ENCODE measurements around the gene WNK2.

WNK2 gene

DNA sequence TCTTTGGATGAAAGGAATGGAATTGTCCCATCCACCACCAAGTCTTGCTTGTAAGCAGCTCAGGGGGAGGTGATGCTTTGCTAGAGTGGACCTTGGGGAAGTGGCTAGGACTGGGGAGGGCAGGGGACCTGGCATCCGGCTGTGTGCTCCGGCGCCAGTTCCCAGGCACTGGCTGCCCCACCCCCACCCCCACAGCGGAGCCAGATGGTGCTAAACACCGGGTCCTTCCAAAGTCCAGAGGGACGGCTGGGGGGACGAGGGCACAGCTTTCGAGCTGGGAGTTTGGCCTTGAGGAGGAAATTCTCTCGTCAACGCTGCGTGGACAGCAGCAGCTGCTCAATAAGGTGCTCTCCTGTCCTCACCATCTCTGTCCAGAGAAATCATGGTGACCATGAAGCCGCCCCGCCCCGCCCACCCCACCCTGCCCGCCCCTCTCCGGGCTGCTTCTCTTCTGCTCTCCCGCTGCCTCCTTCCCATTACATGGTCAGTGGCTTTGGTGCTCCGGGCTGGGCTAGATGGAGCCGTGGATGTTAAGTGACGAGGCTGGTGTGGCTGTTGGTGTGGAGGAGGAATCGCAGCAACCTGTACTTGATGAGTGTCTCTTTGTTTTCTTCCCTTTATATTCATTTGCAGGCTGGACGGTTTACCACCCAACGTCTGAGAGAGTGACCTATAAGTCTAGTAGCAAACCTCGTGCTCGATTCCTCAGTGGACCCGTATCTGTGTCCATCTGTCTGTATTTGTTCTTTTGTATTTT lies 115.7 kb downstream of the WNK2 start:
- Histone ChIP-seq H3K9me3 (ENCODE audit: control insufficient read depth, insufficient read depth, low read length) (no peaks in the 10 kb centered on the region), H3K27ac (ENCODE audit: low read depth, low read length) (peak overlapping the region; percentile 99), H3K79me2 (ENCODE audit: control insufficient read depth, low read length) (peaks cover 5% of the 10 kb centered on the region; the same call in 1 of the 2 replicates), H3K4me3 (ENCODE audit: low read length) (no peak overlapping the region), H3K36me3 (ENCODE audit: control insufficient read depth, low read length) (peaks cover 38% of the 10 kb centered on the region), H3K27me3 (ENCODE audit: control insufficient read depth, low read length) (no peaks in the 10 kb centered on the region), H3K4me1 (ENCODE audit: control insufficient read depth, low read length) (peaks cover 98% of the 10 kb centered on the region), H3K4me2 (ENCODE audit: low read length) (no peak overlapping the region), H3F3A (ENCODE audit: control insufficient read depth, insufficient read depth) (peaks cover 25% of the 10 kb centered on the region), H3K9me2 (replicated peaks; ENCODE audit: control insufficient read depth, low read length) (no peaks in the 10 kb centered on the region), H4K20me1 (ENCODE audit: control insufficient read depth, insufficient read depth, low read depth, low read length) (no peaks in the 10 kb centered on the region)
- TF ChIP-seq, protein P1, sequence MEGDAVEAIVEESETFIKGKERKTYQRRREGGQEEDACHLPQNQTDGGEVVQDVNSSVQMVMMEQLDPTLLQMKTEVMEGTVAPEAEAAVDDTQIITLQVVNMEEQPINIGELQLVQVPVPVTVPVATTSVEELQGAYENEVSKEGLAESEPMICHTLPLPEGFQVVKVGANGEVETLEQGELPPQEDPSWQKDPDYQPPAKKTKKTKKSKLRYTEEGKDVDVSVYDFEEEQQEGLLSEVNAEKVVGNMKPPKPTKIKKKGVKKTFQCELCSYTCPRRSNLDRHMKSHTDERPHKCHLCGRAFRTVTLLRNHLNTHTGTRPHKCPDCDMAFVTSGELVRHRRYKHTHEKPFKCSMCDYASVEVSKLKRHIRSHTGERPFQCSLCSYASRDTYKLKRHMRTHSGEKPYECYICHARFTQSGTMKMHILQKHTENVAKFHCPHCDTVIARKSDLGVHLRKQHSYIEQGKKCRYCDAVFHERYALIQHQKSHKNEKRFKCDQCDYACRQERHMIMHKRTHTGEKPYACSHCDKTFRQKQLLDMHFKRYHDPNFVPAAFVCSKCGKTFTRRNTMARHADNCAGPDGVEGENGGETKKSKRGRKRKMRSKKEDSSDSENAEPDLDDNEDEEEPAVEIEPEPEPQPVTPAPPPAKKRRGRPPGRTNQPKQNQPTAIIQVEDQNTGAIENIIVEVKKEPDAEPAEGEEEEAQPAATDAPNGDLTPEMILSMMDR (IDR thresholded peaks at IDR 0.05; ENCODE audit: low read depth, low read length, poor library complexity, severe bottlenecking): no peak
- no peak for TF ChIP-seq EZH2phosphoT487 (IDR thresholded peaks at IDR 0.05; ENCODE audit: borderline replicate concordance, low read length)

DNA sequence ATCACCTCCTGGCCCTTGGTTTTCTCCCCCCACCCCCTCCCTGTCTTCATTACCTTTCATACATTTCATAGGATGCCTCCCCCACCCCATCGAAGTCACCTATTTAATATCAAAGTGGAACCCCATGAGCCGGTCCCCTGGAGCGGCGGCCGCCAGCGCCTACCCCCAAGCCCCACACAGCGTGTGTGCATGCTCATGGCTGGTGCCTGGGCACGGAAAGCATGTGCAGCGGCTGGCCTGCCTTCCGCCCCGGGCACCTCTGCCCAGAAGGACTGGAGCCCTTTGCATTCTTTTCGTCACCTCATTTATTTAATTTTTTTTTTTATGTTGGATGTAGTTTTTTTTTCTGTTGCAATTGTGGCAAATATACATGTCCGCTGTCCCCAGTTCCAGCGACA lies 116.2 kb downstream of the WNK2 start:
- H3K4me2 ChIP-seq (ENCODE audit: low read length): peak overlapping the region; percentile 41; the same call in 1 of the 2 replicates
- no peaks in the 10 kb centered on the region for H3K9me2 ChIP-seq (replicated peaks; ENCODE audit: control insufficient read depth, low read length)
- H3K27me3 ChIP-seq (ENCODE audit: control insufficient read depth, low read length): no peaks in the 10 kb centered on the region
- peaks cover 37% of the 10 kb centered on the region for H3K36me3 ChIP-seq (ENCODE audit: control insufficient read depth, low read length)
- peaks cover 21% of the 10 kb centered on the region for H3F3A ChIP-seq (ENCODE audit: control insufficient read depth, insufficient read depth)
- H3K79me2 ChIP-seq (ENCODE audit: control insufficient read depth, low read length): peaks cover 5% of the 10 kb centered on the region; the same call in 1 of the 2 replicates
- TF ChIP-seq EZH2phosphoT487 (IDR thresholded peaks at IDR 0.05; ENCODE audit: borderline replicate concordance, low read length): no peak
- TF ChIP-seq, protein P1 (IDR thresholded peaks at IDR 0.05; ENCODE audit: low read depth, low read length, poor library complexity, severe bottlenecking): no peak
- no peaks in the 10 kb centered on the region for H3K9me3 ChIP-seq (ENCODE audit: control insufficient read depth, insufficient read depth, low read length)
- no peaks in the 10 kb centered on the region for H4K20me1 ChIP-seq (ENCODE audit: control insufficient read depth, insufficient read depth, low read depth, low read length)
- peak overlapping the region; percentile 73 for H3K27ac ChIP-seq (ENCODE audit: low read depth, low read length)
- peaks cover 93% of the 10 kb centered on the region for H3K4me1 ChIP-seq (ENCODE audit: control insufficient read depth, low read length)
- H3K4me3 ChIP-seq (ENCODE audit: low read length): 0 out of 2 replicates have a peak overlapping the region, but pooled peaks have one; percentile 16

DNA sequence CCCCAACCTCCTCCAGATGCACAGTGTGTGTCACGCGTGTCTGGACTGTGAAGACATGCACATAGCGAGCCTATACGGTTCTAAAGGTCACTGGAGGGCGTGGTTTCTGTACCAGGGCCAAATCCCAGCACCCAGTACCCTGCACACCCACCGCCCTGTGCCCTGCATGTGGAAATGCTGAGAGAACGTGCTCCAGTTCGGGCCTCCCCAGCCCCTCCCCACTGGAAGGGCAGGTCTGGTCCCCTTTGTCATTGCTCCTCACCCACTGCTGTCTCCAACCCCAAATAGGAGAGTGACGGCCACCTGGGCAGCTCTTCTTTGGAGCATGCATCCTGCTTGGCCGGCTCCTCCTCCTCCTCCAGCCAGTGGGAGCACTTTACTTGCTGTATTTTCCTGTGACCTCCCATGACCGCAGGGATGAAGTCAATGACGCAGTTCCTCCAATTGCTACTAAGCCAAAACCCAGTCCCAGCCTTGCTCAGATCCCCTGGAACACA lies 116.7 kb downstream of the WNK2 start:
- Histone ChIP-seq H3K4me1 (ENCODE audit: control insufficient read depth, low read length) (peaks cover 89% of the 10 kb centered on the region), H4K20me1 (ENCODE audit: control insufficient read depth, insufficient read depth, low read depth, low read length) (no peaks in the 10 kb centered on the region), H3K27me3 (ENCODE audit: control insufficient read depth, low read length) (no peaks in the 10 kb centered on the region), H3K9me3 (ENCODE audit: control insufficient read depth, insufficient read depth, low read length) (no peaks in the 10 kb centered on the region), H3K9me2 (replicated peaks; ENCODE audit: control insufficient read depth, low read length) (no peaks in the 10 kb centered on the region), H3K79me2 (ENCODE audit: control insufficient read depth, low read length) (peaks cover 5% of the 10 kb centered on the region; the same call in 1 of the 2 replicates), H3K4me2 (ENCODE audit: low read length) (peak overlapping the region; percentile 41), H3K27ac (ENCODE audit: low read depth, low read length) (peak overlapping the region; percentile 73), H3K4me3 (ENCODE audit: low read length) (peak overlapping the region; percentile 16; the same call in 1 of the 2 replicates), H3F3A (ENCODE audit: control insufficient read depth, insufficient read depth) (peaks cover 16% of the 10 kb centered on the region), H3K36me3 (ENCODE audit: control insufficient read depth, low read length) (peaks cover 37% of the 10 kb centered on the region)
- no peak for TF ChIP-seq EZH2phosphoT487 (IDR thresholded peaks at IDR 0.05; ENCODE audit: borderline replicate concordance, low read length)
- TF ChIP-seq, protein P1 (IDR thresholded peaks at IDR 0.05; ENCODE audit: low read depth, low read length, poor library complexity, severe bottlenecking): no peak

All from DOHH2 (cell line).